Measurements from ENCODE around the gene FLCN.

The FLCN gene

GRCh38 chr17:17167356-17167755 lies 69.6 kb downstream of the FLCN start:
- DNase-seq (ENCODE audit: low read depth in 2 of 2) = no peak

DNA sequence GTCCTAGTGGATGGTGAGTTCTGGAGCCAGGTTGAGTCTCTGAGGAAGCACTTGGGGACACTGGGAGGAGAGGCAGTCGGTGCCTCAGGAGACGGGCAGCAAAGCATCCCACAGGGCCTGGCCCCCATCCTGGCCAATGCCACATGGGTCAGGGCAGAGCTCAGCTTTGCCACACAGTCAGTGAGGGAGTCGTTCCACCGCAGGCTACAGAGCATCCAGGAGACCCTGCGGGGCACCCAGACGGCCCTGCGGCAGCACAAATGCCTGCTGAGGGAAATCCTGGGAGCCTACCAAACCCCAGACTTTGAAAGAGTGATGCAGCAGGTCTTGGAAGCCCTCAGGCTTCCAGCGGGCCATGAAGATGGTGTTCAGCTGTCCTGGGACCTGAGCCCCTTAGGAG lies 70.5 kb downstream of the FLCN start:
- DNase-seq (ENCODE audit: low read depth in 2 of 2) = no peak

DNA sequence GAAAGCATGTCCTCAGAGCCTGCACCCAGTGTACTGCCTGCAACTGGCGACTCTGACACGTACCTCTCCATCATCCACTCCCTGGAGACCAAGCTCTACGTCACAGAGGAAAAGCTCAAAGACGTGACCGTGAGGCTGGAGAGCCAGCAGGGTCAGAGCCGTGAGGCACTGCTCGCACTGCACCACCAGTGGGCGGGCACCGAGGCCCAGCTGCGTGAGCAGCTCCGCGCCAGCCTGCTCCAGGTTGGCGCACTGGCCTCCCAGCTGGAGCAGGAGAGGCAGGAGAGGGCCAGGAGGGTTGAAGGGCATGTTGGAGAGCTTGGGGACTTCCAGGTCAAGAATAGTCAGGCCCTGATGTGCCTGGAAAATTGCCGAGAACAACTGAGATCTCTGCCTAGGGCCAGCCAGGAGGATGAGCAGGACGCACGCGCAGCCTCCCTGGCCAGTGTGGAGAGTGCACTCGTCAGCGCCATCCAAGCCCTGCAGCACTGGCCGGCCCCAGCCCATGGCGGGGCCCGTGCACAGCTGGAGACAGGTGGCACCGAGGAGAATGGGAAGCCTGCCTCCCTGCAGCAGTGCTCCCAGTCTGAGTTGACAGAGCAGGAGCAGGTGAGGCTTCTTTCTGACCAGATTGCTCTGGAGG lies 71.2 kb downstream of the FLCN start:
- DNase-seq (ENCODE audit: low read depth in 2 of 2) = no peak

DNA sequence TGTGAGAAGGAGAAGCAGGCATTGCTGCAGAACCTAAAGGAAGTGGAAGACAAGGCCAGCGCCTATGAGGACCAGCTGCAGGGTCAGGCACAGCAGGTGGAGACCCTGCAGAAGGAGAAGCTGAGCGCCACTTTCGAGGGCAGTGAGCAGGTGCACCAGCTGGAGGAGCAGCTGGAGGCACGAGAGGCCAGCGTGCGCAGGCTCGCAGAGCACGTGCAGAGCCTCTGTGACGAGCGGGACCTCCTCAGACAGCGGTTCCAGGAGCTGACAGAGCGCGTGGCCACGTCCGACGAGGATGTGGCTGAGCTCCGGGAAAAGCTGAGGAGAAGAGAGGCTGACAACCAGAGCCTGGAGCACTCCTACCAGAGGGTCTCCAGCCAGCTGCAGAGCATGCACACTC lies 72.3 kb downstream of the FLCN start:
- no peak for DNase-seq (ENCODE audit: low read depth in 2 of 2)

DNA sequence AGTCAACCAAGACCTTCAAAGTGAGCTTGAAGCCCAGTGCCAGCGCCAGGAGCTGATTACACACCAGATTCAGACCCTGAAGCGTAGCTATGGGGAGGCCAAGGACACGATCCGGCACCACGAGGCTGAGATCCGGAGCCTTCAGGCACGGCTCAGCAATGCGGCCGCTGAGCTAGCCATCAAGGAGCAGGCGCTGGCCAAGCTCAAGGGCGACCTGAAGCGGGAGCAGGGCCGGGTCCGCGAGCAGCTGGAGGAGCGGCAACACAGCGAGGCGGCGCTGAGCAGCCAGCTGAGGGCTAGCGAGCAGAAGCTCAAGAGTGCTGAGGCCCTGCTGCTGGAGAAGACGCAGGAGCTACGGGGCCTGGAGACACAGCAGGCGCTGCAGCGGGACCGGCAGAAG lies 72.8 kb downstream of the FLCN start:
- DNase-seq (ENCODE audit: low read depth in 2 of 2) = no peak
